Muscle layer of duodenum (tissue), 2 donors: Measurements from ENCODE around the gene CXCL3.

ENCODE experiments used
- H3K27ac ChIP-seq: one replicate; pipeline ENCODE4 v1.7.0; 2013; ENCODE audit warnings: mild to moderate bottlenecking, low read length
- H3K27me3 ChIP-seq: one replicate; pipeline ENCODE4 v1.7.0; 2013; ENCODE audit warnings: low read depth, mild to moderate bottlenecking, control low read depth, low read length
- H3K36me3 ChIP-seq, 2 donors: one replicate each; pipeline ENCODE4 v1.7.0; 2013; ENCODE audit warnings: low read length in 2 of 2, control low read depth in 1 of 2, mild to moderate bottlenecking in 1 of 2; ENCODE audit not compliant: insufficient read depth in 2 of 2, control insufficient read depth in 1 of 2
- H3K4me1 ChIP-seq, 2 donors: one replicate each; pipeline ENCODE4 v1.7.0; 2013; ENCODE audit warnings: low read length in 2 of 2, mild to moderate bottlenecking in 2 of 2, control low read depth in 1 of 2, moderate library complexity in 1 of 2; ENCODE audit not compliant: insufficient read depth in 2 of 2, control insufficient read depth in 1 of 2
- H3K4me3 ChIP-seq, 2 donors: one replicate each; pipeline ENCODE4 v1.7.0; 2013; ENCODE audit warnings: low read length in 2 of 2, low read depth in 1 of 2, mild to moderate bottlenecking in 1 of 2
- H3K9me3 ChIP-seq, 2 donors: one replicate each; pipeline ENCODE4 v1.7.0; 2013; ENCODE audit warnings: low read length in 2 of 2, control low read depth in 1 of 2, mild to moderate bottlenecking in 1 of 2; ENCODE audit not compliant: control insufficient read depth in 1 of 2
- donor health status: healthy.

Gene CXCL3

GRCh38 chr4:74065115-74065642 is 26.7 kb upstream of the CXCL3 start:
- H3K4me3 ChIP-seq = no peak overlapping the region
- H3K27me3 ChIP-seq = peaks cover 4% of the 10 kb centered on the region
- no peaks in the 10 kb centered on the region for H3K4me1 ChIP-seq
- H3K36me3 ChIP-seq = no peaks in the 10 kb centered on the region
- no peaks in the 10 kb centered on the region for H3K9me3 ChIP-seq
- no peak overlapping the region for H3K27ac ChIP-seq

- no peaks in the 10 kb centered on the region for H3K4me1 ChIP-seq
- H3K27me3 ChIP-seq = peaks cover 4% of the 10 kb centered on the region
- no peak overlapping the region for H3K27ac ChIP-seq
- no peak overlapping the region for H3K4me3 ChIP-seq
- H3K36me3 ChIP-seq = no peaks in the 10 kb centered on the region
- H3K9me3 ChIP-seq = no peaks in the 10 kb centered on the region
Measured at GRCh38 chr4:74063859-74064258, 25.4 kb upstream of the CXCL3 start.

GRCh38 chr4:74062953-74063352 is 24.5 kb upstream of the CXCL3 start:
- H3K4me3 ChIP-seq = no peak overlapping the region
- H3K36me3 ChIP-seq = no peaks in the 10 kb centered on the region
- H3K4me1 ChIP-seq = no peaks in the 10 kb centered on the region
- H3K9me3 ChIP-seq = no peaks in the 10 kb centered on the region
- no peak overlapping the region for H3K27ac ChIP-seq
- H3K27me3 ChIP-seq = peaks cover 4% of the 10 kb centered on the region

- H3K4me1 ChIP-seq = no peaks in the 10 kb centered on the region
- H3K27me3 ChIP-seq = peaks cover 2% of the 10 kb centered on the region
- no peak overlapping the region for H3K4me3 ChIP-seq
- no peaks in the 10 kb centered on the region for H3K9me3 ChIP-seq
- no peaks in the 10 kb centered on the region for H3K36me3 ChIP-seq
- no peak overlapping the region for H3K27ac ChIP-seq
Measured at GRCh38 chr4:74061430-74061829, 22.9 kb upstream of the CXCL3 start.

- Histone ChIP-seq H3K27me3 (no peaks in the 10 kb centered on the region), H3K4me3 (no peak overlapping the region), H3K27ac (no peak overlapping the region), H3K4me1 (no peaks in the 10 kb centered on the region), H3K36me3 (no peaks in the 10 kb centered on the region), H3K9me3 (no peaks in the 10 kb centered on the region)
Measured at GRCh38 chr4:74059161-74059829, 20.8 kb upstream of the CXCL3 start.

- Histone ChIP-seq H3K4me1 (no peaks in the 10 kb centered on the region), H3K9me3 (no peaks in the 10 kb centered on the region), H3K36me3 (no peaks in the 10 kb centered on the region), H3K27me3 (no peaks in the 10 kb centered on the region), H3K4me3 (no peak overlapping the region), H3K27ac (no peak overlapping the region)
Measured at GRCh38 chr4:74058048-74058651, 19.7 kb upstream of the CXCL3 start.

GRCh38 chr4:74057588-74057987 is 19.1 kb upstream of the CXCL3 start:
- Histone ChIP-seq H3K9me3 (no peaks in the 10 kb centered on the region), H3K4me3 (no peak overlapping the region), H3K27me3 (no peaks in the 10 kb centered on the region), H3K27ac (no peak overlapping the region), H3K36me3 (no peaks in the 10 kb centered on the region), H3K4me1 (no peaks in the 10 kb centered on the region)

GRCh38 chr4:74056858-74057562 is 18.5 kb upstream of the CXCL3 start:
- no peaks in the 10 kb centered on the region for H3K36me3 ChIP-seq
- H3K4me1 ChIP-seq = no peaks in the 10 kb centered on the region
- no peak overlapping the region for H3K27ac ChIP-seq

GRCh38 chr4:74056114-74056857 is 17.8 kb upstream of the CXCL3 start:
- Histone ChIP-seq H3K36me3 (no peaks in the 10 kb centered on the region), H3K4me1 (no peaks in the 10 kb centered on the region), H3K9me3 (no peaks in the 10 kb centered on the region), H3K27ac (no peak overlapping the region), H3K27me3 (no peaks in the 10 kb centered on the region), H3K4me3 (no peak overlapping the region)

More at GRCh38 chr4:74056858-74057562, 18.5 kb upstream of the CXCL3 start:
- no peaks in the 10 kb centered on the region for H3K9me3 ChIP-seq
- H3K27me3 ChIP-seq = no peaks in the 10 kb centered on the region
- no peak overlapping the region for H3K4me3 ChIP-seq

- H3K27ac ChIP-seq = no peak overlapping the region
- H3K36me3 ChIP-seq = no peaks in the 10 kb centered on the region
- H3K4me1 ChIP-seq = no peaks in the 10 kb centered on the region
- H3K4me3 ChIP-seq = no peak overlapping the region
- H3K27me3 ChIP-seq = no peaks in the 10 kb centered on the region
- H3K9me3 ChIP-seq = no peaks in the 10 kb centered on the region
Measured at GRCh38 chr4:74055498-74055897, 17.0 kb upstream of the CXCL3 start.

GRCh38 chr4:74055096-74055495 is 16.6 kb upstream of the CXCL3 start:
- no peaks in the 10 kb centered on the region for H3K4me1 ChIP-seq
- no peak overlapping the region for H3K4me3 ChIP-seq
- no peaks in the 10 kb centered on the region for H3K27me3 ChIP-seq
- H3K9me3 ChIP-seq = no peaks in the 10 kb centered on the region
- H3K27ac ChIP-seq = no peak overlapping the region
- H3K36me3 ChIP-seq = no peaks in the 10 kb centered on the region
